ENCODE results near the gene TMA16.
"Not testable (repeated sequence)": the region's sequence is repeated elsewhere in the genome, so short reads cannot be mapped to it uniquely, and the experiment has no call there.

The TMA16 gene

DNA sequence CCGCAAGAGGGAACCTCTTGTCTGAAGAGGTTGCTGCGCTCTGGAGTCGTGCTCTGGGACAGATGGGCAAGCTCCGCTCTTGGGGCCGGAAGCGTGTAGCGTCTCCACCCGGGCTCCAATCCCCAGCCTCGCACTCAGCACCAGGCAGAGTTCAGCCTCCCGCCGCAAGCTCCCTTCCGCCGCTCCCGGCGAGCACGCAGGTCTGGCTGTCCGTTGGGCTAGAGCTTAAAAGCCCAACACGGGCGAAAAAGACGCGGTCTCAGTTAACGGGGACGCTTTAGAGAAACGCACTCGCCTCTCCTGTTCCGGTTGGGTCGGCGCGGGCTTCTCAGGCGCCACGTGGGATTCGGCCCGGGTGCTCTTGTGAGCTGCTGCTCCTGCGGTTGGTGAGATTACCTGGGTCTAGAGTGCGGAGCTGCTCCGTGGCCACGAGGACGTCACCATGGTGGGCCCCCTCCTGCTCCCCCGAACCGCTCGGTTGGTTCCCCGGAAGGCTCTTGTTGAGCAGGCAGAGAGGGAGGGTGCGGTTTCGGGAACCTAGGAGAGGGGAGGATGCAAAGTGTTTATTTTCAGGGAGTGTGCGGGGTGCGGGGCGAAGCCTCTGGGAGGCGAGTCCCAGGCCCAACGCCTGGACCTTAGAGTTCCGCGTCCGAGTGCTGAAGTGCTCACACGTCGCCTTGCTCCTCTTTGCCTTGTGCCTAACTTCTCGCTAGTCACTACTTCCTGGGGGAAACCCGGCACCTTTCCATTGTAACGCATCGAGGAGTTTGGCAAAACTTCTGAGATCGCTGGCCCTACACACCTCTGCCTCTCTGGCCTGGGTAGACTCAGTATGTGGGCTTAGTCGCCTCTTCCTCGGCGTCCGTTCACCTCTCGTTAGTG, at the start of gene TMA16:
Gene TMA16, plus strand, starts transcription at position 331 of the 882 bp plus-strand sequence. Its CDS starts 112 bp downstream, at position 443.
- DNase-seq (ENCODE audit: low read depth), result peak; percentile 94
- TF ChIP-seq CTCF (conservative IDR thresholded peaks at IDR 0.05; ENCODE audit: low read length), result no peak
- H3K4me3 ChIP-seq (ENCODE audit: low read length), result peak within 1 kb of the TSS; percentile 93

GRCh38 chr4:163447023-163447422, 47.5 kb upstream of the TMA16 start:
- not testable (repeated sequence) for H3K4me3 ChIP-seq (ENCODE audit: low read length); DNase-seq (ENCODE audit: low read depth)

GRCh38 chr4:163447481-163447880, 47.0 kb upstream of the TMA16 start:
- TF ChIP-seq CTCF (conservative IDR thresholded peaks at IDR 0.05; ENCODE audit: low read length), result no peak
- no peak for DNase-seq (ENCODE audit: low read depth)
- H3K4me3 ChIP-seq (ENCODE audit: low read length), result no peak overlapping the region

- TF ChIP-seq CTCF (conservative IDR thresholded peaks at IDR 0.05; ENCODE audit: low read length), result no peak
- DNase-seq (ENCODE audit: low read depth), result peak; percentile 1
- H3K4me3 ChIP-seq (ENCODE audit: low read length), result no peak overlapping the region
Observed at GRCh38 chr4:163448540-163449203, 45.8 kb upstream of the TMA16 start.

DNA sequence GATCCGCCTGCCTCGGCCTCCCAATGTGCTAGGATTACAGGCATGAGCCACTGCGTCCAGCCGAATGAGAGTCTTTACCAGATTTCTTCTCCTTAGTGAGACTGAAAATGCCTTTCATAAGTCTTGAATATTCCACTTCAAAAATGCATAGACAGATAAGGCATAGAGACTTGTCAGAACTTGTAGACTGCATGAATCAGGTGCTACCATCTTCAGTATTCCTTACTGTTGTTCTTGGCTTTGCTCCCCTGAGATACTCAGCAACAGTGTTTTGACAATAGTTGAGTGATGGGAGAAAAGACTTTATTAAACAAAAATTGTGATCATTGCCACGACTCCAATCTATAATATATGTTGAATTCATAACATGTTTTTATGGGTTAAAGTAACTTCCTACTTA, 31.9 kb upstream of the TMA16 start:
- no peak for TF ChIP-seq CTCF (conservative IDR thresholded peaks at IDR 0.05; ENCODE audit: low read length)
- no peak for DNase-seq (ENCODE audit: low read depth)
- no peak overlapping the region for H3K4me3 ChIP-seq (ENCODE audit: low read length)

DNA sequence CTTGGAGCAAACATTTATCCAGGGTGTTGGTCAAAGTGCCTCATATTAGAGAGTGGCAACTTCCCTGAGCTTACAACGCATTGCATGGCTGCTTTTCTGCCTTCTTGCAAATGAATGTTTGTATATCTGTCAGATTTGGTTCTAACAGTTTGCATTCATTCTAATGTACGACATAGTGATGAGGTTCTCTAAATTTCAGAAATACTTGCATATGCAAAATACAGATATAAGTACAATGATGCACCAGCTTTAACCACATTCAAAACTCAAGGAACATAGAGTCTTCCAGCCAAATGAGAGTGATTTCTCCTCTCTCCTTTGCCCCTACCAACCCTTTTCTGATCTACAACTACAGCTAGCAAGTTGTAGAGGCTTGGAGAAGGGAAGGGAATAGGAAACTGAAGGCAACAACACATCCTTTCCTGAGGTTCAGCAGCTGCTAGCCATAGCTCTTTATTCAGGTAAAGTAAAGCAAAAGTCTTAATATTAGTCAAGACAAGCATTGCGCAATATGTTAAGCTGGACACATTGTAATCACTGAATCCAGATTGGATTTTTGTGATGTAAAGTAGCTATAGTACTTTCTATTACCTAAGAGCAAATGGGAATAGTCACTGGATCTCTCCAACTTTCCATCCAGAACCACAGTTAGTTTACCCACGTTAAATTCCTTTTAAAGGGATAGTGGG, 27.3 kb upstream of the TMA16 start:
- TF ChIP-seq CTCF (conservative IDR thresholded peaks at IDR 0.05; ENCODE audit: low read length), result no peak
- DNase-seq (ENCODE audit: low read depth), result no peak
- no peak overlapping the region for H3K4me3 ChIP-seq (ENCODE audit: low read length)

GRCh38 chr4:163470391-163470790, 24.1 kb upstream of the TMA16 start:
- no peak for DNase-seq (ENCODE audit: low read depth)
- no peak overlapping the region for H3K4me3 ChIP-seq (ENCODE audit: low read length)
- TF ChIP-seq CTCF (conservative IDR thresholded peaks at IDR 0.05; ENCODE audit: low read length), result no peak

All from AG10803 (cell line).